ENCODE results near the gene PIP5K1B. TPM values are rescaled to one million over a fixed set of nuclear protein-coding genes. Genes with fewer than 3 reads are reported as not detected.

PIP5K1B gene
- total RNA-seq, 1 experiment from 2014 or later: not detected

DNA sequence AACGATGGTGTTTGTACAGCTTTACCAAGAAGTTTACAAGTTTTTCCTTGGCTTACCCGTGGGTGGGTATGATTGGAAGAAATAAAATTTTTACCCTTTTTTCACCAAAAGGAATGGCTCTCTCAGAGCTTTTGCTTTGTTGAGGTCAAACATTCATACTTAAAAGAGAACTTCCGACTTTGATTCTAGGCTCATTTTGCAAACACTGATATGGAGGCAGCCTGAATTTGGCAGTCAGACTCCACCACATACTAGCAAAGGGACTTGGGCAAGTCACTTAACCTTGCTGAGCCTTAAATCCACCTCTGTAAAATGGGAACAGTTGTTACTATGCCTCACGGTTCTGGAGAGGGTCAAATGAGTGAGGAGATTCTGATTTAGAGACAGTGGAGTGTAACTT is 155.4 kb downstream of the PIP5K1B start:
- H3K79me2 ChIP-seq (ENCODE audit: low read length): no peaks in the 10 kb centered on the region
- H3K36me3 ChIP-seq (ENCODE audit: low read depth, low read length): no peaks in the 10 kb centered on the region
- H3K9me3 ChIP-seq (ENCODE audit: low read length): no peaks in the 10 kb centered on the region
- H3K9me2 ChIP-seq (replicated peaks; ENCODE audit: low read length): no peaks in the 10 kb centered on the region
- BruUV-seq (replicated peaks): no TSS peak
- H3K27ac ChIP-seq (ENCODE audit: low read length): no peak overlapping the region
- H2AFZ ChIP-seq (ENCODE audit: low read length): no peak overlapping the region
- no peaks in the 10 kb centered on the region for H3K4me1 ChIP-seq (ENCODE audit: insufficient read depth, low read length)
- intact Hi-C loops (cut with micrococcal nuclease): no loop called here
- H3K27me3 ChIP-seq (ENCODE audit: low read length): peaks cover 62% of the 10 kb centered on the region
- no peak for ATAC-seq
- H3K9ac ChIP-seq (ENCODE audit: low read length): no peak overlapping the region
- no peaks in the 10 kb centered on the region for H4K20me1 ChIP-seq (ENCODE audit: low read length)
- no peak for DNase-seq
- H3K4me2 ChIP-seq (ENCODE audit: low read length): no peak overlapping the region
- ChIA-PET CTCF (interaction anchor here (0.6 kb wide), 1 partner anchor 74 kb away, joined by 3 read pairs; no protein-coding TSS in a partner anchor), POLR2A (ENCODE audit: unreplicated experiment) (no interaction called here)
- TF ChIP-seq, protein P1, sequence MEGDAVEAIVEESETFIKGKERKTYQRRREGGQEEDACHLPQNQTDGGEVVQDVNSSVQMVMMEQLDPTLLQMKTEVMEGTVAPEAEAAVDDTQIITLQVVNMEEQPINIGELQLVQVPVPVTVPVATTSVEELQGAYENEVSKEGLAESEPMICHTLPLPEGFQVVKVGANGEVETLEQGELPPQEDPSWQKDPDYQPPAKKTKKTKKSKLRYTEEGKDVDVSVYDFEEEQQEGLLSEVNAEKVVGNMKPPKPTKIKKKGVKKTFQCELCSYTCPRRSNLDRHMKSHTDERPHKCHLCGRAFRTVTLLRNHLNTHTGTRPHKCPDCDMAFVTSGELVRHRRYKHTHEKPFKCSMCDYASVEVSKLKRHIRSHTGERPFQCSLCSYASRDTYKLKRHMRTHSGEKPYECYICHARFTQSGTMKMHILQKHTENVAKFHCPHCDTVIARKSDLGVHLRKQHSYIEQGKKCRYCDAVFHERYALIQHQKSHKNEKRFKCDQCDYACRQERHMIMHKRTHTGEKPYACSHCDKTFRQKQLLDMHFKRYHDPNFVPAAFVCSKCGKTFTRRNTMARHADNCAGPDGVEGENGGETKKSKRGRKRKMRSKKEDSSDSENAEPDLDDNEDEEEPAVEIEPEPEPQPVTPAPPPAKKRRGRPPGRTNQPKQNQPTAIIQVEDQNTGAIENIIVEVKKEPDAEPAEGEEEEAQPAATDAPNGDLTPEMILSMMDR (conservative IDR thresholded peaks at IDR 0.05; ENCODE audit: low read depth, low read length): no peak
- no peak for TF ChIP-seq EZH2phosphoT487 (IDR thresholded peaks at IDR 0.05; ENCODE audit: borderline replicate concordance, low read length)
- no peak for TF ChIP-seq EZH2 (IDR thresholded peaks at IDR 0.05; ENCODE audit: low read length, unreplicated experiment)
- H3K4me3 ChIP-seq (ENCODE audit: low read length): no peak overlapping the region
- no peaks in the 10 kb centered on the region for H3F3A ChIP-seq (ENCODE audit: low read length, unreplicated experiment)

DNA sequence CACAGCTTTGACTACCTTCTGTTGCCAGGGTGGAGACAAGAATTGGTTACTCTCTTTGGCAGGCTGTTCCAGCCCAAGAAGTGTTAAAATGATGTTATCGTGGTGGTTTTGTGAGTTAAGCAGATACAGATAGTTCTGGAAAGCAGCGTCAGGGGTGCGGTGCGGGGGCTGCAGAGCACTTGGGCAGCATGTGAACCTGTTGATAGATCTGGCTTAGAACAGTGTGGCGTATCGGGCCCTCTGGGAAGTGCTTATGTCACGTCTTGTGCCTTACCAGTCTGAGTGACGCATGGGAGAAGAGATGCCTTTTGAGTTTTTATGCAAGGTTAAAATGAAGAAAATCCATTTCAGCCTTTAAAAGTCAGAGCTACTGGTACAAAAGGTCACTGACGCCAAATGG is 156.4 kb downstream of the PIP5K1B start:
- ChIA-PET CTCF (no interaction called here), POLR2A (ENCODE audit: unreplicated experiment) (no interaction called here)
- H3K9me2 ChIP-seq (replicated peaks; ENCODE audit: low read length): no peaks in the 10 kb centered on the region
- no peaks in the 10 kb centered on the region for H3K36me3 ChIP-seq (ENCODE audit: low read depth, low read length)
- H3F3A ChIP-seq (ENCODE audit: low read length, unreplicated experiment): no peaks in the 10 kb centered on the region
- H3K9ac ChIP-seq (ENCODE audit: low read length): no peak overlapping the region
- no peak for ATAC-seq
- TF ChIP-seq, protein P1 (conservative IDR thresholded peaks at IDR 0.05; ENCODE audit: low read depth, low read length): no peak
- TF ChIP-seq EZH2phosphoT487 (IDR thresholded peaks at IDR 0.05; ENCODE audit: borderline replicate concordance, low read length) (no peak), EZH2 (IDR thresholded peaks at IDR 0.05; ENCODE audit: low read length, unreplicated experiment) (no peak)
- no TSS peak for BruUV-seq (replicated peaks)
- no peak for DNase-seq
- peaks cover 53% of the 10 kb centered on the region for H3K27me3 ChIP-seq (ENCODE audit: low read length)
- H3K27ac ChIP-seq (ENCODE audit: low read length): no peak overlapping the region
- no peak overlapping the region for H3K4me3 ChIP-seq (ENCODE audit: low read length)
- intact Hi-C loops (cut with micrococcal nuclease): no loop called here
- no peak overlapping the region for H3K4me2 ChIP-seq (ENCODE audit: low read length)
- no peak overlapping the region for H2AFZ ChIP-seq (ENCODE audit: low read length)
- no peaks in the 10 kb centered on the region for H3K4me1 ChIP-seq (ENCODE audit: insufficient read depth, low read length)
- H3K79me2 ChIP-seq (ENCODE audit: low read length): no peaks in the 10 kb centered on the region
- H3K9me3 ChIP-seq (ENCODE audit: low read length): no peaks in the 10 kb centered on the region
- no peaks in the 10 kb centered on the region for H4K20me1 ChIP-seq (ENCODE audit: low read length)

DNA sequence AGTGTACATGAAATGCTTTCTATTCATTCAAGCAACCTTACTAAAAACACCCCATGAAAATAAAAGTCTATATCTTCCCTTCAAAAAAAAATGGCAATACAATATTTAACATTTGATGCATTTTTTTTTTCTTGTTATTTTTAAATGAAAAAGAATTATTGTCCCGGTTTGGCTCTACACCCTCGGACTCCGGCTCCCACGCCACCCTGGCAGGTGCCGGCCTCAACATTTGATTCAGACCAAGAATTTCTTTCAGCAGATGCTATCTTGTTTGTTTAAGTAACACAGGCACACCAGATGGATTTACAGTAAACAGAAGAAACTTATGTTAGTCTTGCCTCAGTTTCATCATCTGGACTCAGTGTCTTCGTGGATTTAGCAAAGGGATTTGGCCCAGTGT is 162.0 kb downstream of the PIP5K1B start:
- no peak overlapping the region for H3K9ac ChIP-seq (ENCODE audit: low read length)
- BruUV-seq (replicated peaks): no TSS peak
- CTCF ChIA-PET: no interaction called here
- TF ChIP-seq, protein P1 (conservative IDR thresholded peaks at IDR 0.05; ENCODE audit: low read depth, low read length): no peak
- TF ChIP-seq EZH2phosphoT487 (IDR thresholded peaks at IDR 0.05; ENCODE audit: borderline replicate concordance, low read length) (no peak), EZH2 (IDR thresholded peaks at IDR 0.05; ENCODE audit: low read length, unreplicated experiment) (no peak)
- no peaks in the 10 kb centered on the region for H3K79me2 ChIP-seq (ENCODE audit: low read length)
- H3F3A ChIP-seq (ENCODE audit: low read length, unreplicated experiment): no peaks in the 10 kb centered on the region
- H2AFZ ChIP-seq (ENCODE audit: low read length): no peak overlapping the region
- POLR2A ChIA-PET (ENCODE audit: unreplicated experiment): no interaction called here
- H3K36me3 ChIP-seq (ENCODE audit: low read depth, low read length): no peaks in the 10 kb centered on the region
- H3K9me2 ChIP-seq (replicated peaks; ENCODE audit: low read length): no peaks in the 10 kb centered on the region
- DNase-seq (no peak), ATAC-seq (no peak)
- no peak overlapping the region for H3K4me3 ChIP-seq (ENCODE audit: low read length)
- peaks cover 46% of the 10 kb centered on the region for H3K27me3 ChIP-seq (ENCODE audit: low read length)
- no peaks in the 10 kb centered on the region for H3K9me3 ChIP-seq (ENCODE audit: low read length)
- no peak overlapping the region for H3K4me2 ChIP-seq (ENCODE audit: low read length)
- H3K4me1 ChIP-seq (ENCODE audit: insufficient read depth, low read length): no peaks in the 10 kb centered on the region
- H3K27ac ChIP-seq (ENCODE audit: low read length): no peak overlapping the region
- no peaks in the 10 kb centered on the region for H4K20me1 ChIP-seq (ENCODE audit: low read length)
- intact Hi-C loops (cut with micrococcal nuclease): no loop called here

Data from PC-3 (cell line).